HepG2 (cell line): Measurements from ENCODE around the gene SLC38A3. TPM values are rescaled to one million over a fixed set of nuclear protein-coding genes. Genes with fewer than 3 reads are reported as not detected.

ENCODE experiments used
- ARNTL ChIP-seq: sonication (generic); formaldehyde crosslinking; IDR thresholded peaks from 2 replicates; pipeline ENCODE4 v1.4.0; 2020; ENCODE audit warnings: mild to moderate bottlenecking, missing genetic modification reagents
- BORCS8-MEF2B ChIP-seq: sonication (generic); formaldehyde crosslinking; IDR thresholded peaks from 2 replicates; pipeline ENCODE4 v1.8.0; 2022; ENCODE audit warnings: mild to moderate bottlenecking, missing genetic modification reagents
- ELF3 ChIP-seq: IDR thresholded peaks from 2 replicates; pipeline ENCODE4 v1.6.1; 2016; ENCODE audit warnings: missing genetic modification reagents, missing compliant biosample characterization
- FOXM1 ChIP-seq: sonication (generic); formaldehyde crosslinking; IDR thresholded peaks from 2 replicates; pipeline ENCODE4 v1.5.0; 2020; ENCODE audit warnings: missing genetic modification reagents
- NFE2L1 ChIP-seq: sonication (generic); formaldehyde crosslinking; IDR thresholded peaks from 2 replicates; pipeline ENCODE4 v1.4.0; 2020; ENCODE audit warnings: missing genetic modification reagents, mild to moderate bottlenecking, borderline replicate concordance
- NRL ChIP-seq: sonication (generic); formaldehyde crosslinking; IDR thresholded peaks from 2 replicates; pipeline ENCODE4 v1.5.0; 2020; ENCODE audit warnings: missing genetic modification reagents, mild to moderate bottlenecking, moderate library complexity, borderline replicate concordance
- RARG ChIP-seq: sonication (generic); formaldehyde crosslinking; IDR thresholded peaks from 2 replicates; pipeline ENCODE4 v1.4.0; 2020; ENCODE audit warnings: low read depth, mild to moderate bottlenecking, missing genetic modification reagents
- SKI ChIP-seq: fragments of 450-650 bp; IDR thresholded peaks from one replicate; pipeline ENCODE4 v1.6.1; 2018; ENCODE audit warnings: mild to moderate bottlenecking; ENCODE audit not compliant: partially characterized antibody
- SRSF1 ChIP-seq: fragments of 200-400 bp; formaldehyde crosslinking; optimal IDR thresholded peaks from 2 replicates; pipeline ENCODE3; 2017; ENCODE audit warnings: mild to moderate bottlenecking, low read depth, low read length, moderate library complexity
- ZBTB14 ChIP-seq: sonication (generic); formaldehyde crosslinking; IDR thresholded peaks from 2 replicates; pipeline ENCODE4 v1.4.0; 2020; ENCODE audit warnings: missing genetic modification reagents
- ZNF234 ChIP-seq: sonication (generic); formaldehyde crosslinking; conservative IDR thresholded peaks from 2 replicates; pipeline ENCODE4 v1.5.1; 2020; ENCODE audit warnings: mild to moderate bottlenecking, missing genetic modification reagents
- ZNF235 ChIP-seq: sonication (generic); formaldehyde crosslinking; IDR thresholded peaks from 2 replicates; pipeline ENCODE4 v1.8.1; 2023; ENCODE audit warnings: mild to moderate bottlenecking, missing genetic modification reagents, borderline replicate concordance
- ZNF552 ChIP-seq: sonication (generic); formaldehyde crosslinking; IDR thresholded peaks from 2 replicates; pipeline ENCODE4 v1.9.0; 2022; ENCODE audit warnings: missing genetic modification reagents, mild to moderate bottlenecking, borderline replicate concordance
- ZNF605 ChIP-seq: sonication (generic); formaldehyde crosslinking; IDR thresholded peaks from 2 replicates; pipeline ENCODE4 v1.8.0; 2022; ENCODE audit warnings: mild to moderate bottlenecking, missing genetic modification reagents
- ZNF607 ChIP-seq: sonication (generic); formaldehyde crosslinking; IDR thresholded peaks from 2 replicates; pipeline ENCODE4 v1.5.1; 2020; ENCODE audit warnings: missing genetic modification reagents, mild to moderate bottlenecking, borderline replicate concordance
- ZNF737 ChIP-seq: sonication (generic); formaldehyde crosslinking; IDR thresholded peaks from 2 replicates; pipeline ENCODE4 v1.5.0; 2020; ENCODE audit warnings: missing genetic modification reagents, mild to moderate bottlenecking, borderline replicate concordance
- ZNF883 ChIP-seq: sonication (generic); formaldehyde crosslinking; IDR thresholded peaks from 2 replicates; pipeline ENCODE4 v1.5.1; 2020; ENCODE audit warnings: mild to moderate bottlenecking, missing genetic modification reagents; ENCODE audit errors: not compliant biosample characterization
- polyA plus RNA-seq, 8 experiments: library from polyadenylated mRNA; depleted of rRNA in 3 of 8; stranded (reverse) in 7 of 8; unstranded in 1 of 8; fragments of >200 nt; fragmentation: Illumina TruSeq in 4 of 8; extraction: Trizol in 4 of 8; gene quantifications; 2 replicates each; pipeline versions ENCODE4 v1.2.1 to v1.2.3, GENCODE V29; 2011 to 2016; ENCODE audit warnings: low read depth in 4 of 8, missing spikeins in 1 of 8, mixed read lengths in 1 of 8; ENCODE audit not compliant: insufficient read depth in 1 of 8
- total RNA-seq, 5 experiments: library from RNA; depleted of rRNA; stranded (reverse); fragments of >200 nt; fragmentation: Illumina TruSeq; extraction: Trizol; gene quantifications; 2 replicates each; pipeline ENCODE4 v1.2.3, GENCODE V29; 2016; ENCODE audit warnings: low read depth in 1 of 5
- TF ChIP-seq, protein P1 (sequence below): sonication (generic); formaldehyde crosslinking; IDR thresholded peaks from 2 replicates; pipeline ENCODE4 v1.8.0; 2022; ENCODE audit warnings: missing genetic modification reagents, mild to moderate bottlenecking, borderline replicate concordance
- TF ChIP-seq, protein P2 (sequence below): sonication (generic); formaldehyde crosslinking; IDR thresholded peaks from 2 replicates; pipeline ENCODE4; 2020; ENCODE audit warnings: missing genetic modification reagents, mild to moderate bottlenecking, borderline replicate concordance
- TF ChIP-seq, protein P3 (sequence below): sonication (generic); formaldehyde crosslinking; IDR thresholded peaks from 2 replicates; pipeline ENCODE4 v1.8.1; 2023; ENCODE audit warnings: mild to moderate bottlenecking, missing genetic modification reagents, borderline replicate concordance
- TF ChIP-seq, protein P4 (sequence below): sonication (generic); formaldehyde crosslinking; IDR thresholded peaks from 2 replicates; pipeline ENCODE4 v1.4.0; 2020; ENCODE audit warnings: mild to moderate bottlenecking, missing genetic modification reagents

The SLC38A3 gene
- total and polyA plus RNA-seq, 2 of the 13 experiments (the other 11 are each of a cell fraction or from before 2014, with no cell fraction given) = 29.8 to 164 TPM

- TF ChIP-seq, protein P1, sequence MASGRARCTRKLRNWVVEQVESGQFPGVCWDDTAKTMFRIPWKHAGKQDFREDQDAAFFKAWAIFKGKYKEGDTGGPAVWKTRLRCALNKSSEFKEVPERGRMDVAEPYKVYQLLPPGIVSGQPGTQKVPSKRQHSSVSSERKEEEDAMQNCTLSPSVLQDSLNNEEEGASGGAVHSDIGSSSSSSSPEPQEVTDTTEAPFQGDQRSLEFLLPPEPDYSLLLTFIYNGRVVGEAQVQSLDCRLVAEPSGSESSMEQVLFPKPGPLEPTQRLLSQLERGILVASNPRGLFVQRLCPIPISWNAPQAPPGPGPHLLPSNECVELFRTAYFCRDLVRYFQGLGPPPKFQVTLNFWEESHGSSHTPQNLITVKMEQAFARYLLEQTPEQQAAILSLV (CRISPR knock-in tag) = no peak
- TF ChIP-seq ARNTL (CRISPR knock-in tag) = no peak
- TF ChIP-seq SKI = no peak
- no peak for TF ChIP-seq ZNF605 (CRISPR knock-in tag)
- 0 out of 2 replicates have a peak, but pooled peaks have one; percentile 46 for TF ChIP-seq ZNF552 (CRISPR knock-in tag)
- no peak for TF ChIP-seq ELF3 (CRISPR knock-in tag)
- no peak for TF ChIP-seq RARG (CRISPR knock-in tag)
- no peak for TF ChIP-seq FOXM1
- TF ChIP-seq BORCS8-MEF2B (CRISPR knock-in tag) = 0 out of 2 replicates have a peak, but pooled peaks have one; percentile 6
- TF ChIP-seq ZNF883 = no peak
- TF ChIP-seq, protein P2, sequence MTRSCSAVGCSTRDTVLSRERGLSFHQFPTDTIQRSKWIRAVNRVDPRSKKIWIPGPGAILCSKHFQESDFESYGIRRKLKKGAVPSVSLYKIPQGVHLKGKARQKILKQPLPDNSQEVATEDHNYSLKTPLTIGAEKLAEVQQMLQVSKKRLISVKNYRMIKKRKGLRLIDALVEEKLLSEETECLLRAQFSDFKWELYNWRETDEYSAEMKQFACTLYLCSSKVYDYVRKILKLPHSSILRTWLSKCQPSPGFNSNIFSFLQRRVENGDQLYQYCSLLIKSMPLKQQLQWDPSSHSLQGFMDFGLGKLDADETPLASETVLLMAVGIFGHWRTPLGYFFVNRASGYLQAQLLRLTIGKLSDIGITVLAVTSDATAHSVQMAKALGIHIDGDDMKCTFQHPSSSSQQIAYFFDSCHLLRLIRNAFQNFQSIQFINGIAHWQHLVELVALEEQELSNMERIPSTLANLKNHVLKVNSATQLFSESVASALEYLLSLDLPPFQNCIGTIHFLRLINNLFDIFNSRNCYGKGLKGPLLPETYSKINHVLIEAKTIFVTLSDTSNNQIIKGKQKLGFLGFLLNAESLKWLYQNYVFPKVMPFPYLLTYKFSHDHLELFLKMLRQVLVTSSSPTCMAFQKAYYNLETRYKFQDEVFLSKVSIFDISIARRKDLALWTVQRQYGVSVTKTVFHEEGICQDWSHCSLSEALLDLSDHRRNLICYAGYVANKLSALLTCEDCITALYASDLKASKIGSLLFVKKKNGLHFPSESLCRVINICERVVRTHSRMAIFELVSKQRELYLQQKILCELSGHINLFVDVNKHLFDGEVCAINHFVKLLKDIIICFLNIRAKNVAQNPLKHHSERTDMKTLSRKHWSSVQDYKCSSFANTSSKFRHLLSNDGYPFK (CRISPR knock-in tag) = 0 out of 2 replicates have a peak, but pooled peaks have one; percentile 4
- 0 out of 2 replicates have a peak, but pooled peaks have one; percentile 1 for TF ChIP-seq ZBTB14 (CRISPR knock-in tag)
- TF ChIP-seq NRL (CRISPR knock-in tag) = 0 out of 2 replicates have a peak, but pooled peaks have one; percentile 14
- no peak for TF ChIP-seq ZNF235 (CRISPR knock-in tag)
- no peak for TF ChIP-seq ZNF234 (CRISPR knock-in tag)
- TF ChIP-seq SRSF1 = peak; percentile 32
- no peak for TF ChIP-seq ZNF607 (CRISPR knock-in tag)
- TF ChIP-seq ZNF737 (CRISPR knock-in tag) = no peak
- TF ChIP-seq, protein P3, sequence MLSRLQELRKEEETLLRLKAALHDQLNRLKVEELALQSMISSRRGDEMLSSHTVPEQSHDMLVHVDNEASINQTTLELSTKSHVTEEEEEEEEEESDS = 0 out of 2 replicates have a peak, but pooled peaks have one; percentile 9
- TF ChIP-seq, protein P4, sequence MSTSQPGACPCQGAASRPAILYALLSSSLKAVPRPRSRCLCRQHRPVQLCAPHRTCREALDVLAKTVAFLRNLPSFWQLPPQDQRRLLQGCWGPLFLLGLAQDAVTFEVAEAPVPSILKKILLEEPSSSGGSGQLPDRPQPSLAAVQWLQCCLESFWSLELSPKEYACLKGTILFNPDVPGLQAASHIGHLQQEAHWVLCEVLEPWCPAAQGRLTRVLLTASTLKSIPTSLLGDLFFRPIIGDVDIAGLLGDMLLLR (CRISPR knock-in tag) = 0 out of 2 replicates have a peak, but pooled peaks have one; percentile 24
- TF ChIP-seq NFE2L1 (CRISPR knock-in tag) = no peak
Observed at GRCh38 chr3:50259432-50260026, 54.5 kb downstream of the SLC38A3 start (continued).
